ENCODE measurements around the gene TGM5.
A peak's percentile ranks its signal among the peaks of the same experiment; 100 is the strongest.

TGM5 gene

DNA sequence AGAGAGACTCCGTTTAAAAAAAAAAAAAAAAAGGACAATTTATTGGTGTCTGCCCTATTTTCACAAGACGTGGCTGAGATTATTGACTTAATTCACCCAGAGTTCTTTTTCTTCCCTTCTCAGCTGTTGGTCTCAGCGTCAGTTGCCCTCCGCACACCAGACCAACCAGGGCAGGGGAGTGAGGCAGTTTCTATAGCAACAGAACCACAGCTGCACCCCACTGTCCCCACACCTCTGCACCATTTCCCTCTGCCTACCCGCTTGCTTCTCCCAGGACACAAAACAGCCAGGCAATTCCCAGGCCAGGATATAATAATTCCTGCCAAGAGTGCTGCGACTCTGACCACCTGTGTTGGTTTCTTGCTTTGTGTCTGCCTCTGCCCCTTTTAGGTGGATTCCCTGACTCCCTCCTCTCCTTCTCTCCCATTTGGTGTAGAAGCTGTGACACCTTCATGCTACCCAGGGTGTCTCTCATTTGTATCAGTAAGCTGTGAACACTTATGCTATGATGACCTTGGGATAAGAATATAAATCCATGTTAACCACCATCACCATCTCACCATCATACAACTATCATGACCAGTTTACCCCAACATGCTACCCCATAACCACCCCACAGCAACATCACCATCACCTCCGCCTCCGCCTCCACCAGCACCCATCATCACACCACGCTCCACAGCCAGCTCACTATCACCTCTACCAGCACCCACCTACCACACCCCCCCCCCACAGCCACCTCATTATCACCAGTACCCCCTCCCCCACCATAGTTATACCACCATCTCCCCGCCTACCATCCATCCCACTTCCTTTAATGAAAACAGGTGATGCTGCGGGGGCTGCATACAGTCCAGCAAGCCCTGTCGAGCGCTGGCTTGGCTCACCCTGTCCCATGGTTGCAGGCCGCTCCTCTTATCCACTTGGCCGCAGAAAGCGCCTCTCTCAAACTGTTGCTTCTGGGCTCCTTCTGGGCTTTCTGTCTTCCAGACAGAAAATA is 46.5 kb downstream of the TGM5 start:
- DNase-seq (ENCODE audit: low read depth in 2 of 3, low spot score in 2 of 3): no peak

DNA sequence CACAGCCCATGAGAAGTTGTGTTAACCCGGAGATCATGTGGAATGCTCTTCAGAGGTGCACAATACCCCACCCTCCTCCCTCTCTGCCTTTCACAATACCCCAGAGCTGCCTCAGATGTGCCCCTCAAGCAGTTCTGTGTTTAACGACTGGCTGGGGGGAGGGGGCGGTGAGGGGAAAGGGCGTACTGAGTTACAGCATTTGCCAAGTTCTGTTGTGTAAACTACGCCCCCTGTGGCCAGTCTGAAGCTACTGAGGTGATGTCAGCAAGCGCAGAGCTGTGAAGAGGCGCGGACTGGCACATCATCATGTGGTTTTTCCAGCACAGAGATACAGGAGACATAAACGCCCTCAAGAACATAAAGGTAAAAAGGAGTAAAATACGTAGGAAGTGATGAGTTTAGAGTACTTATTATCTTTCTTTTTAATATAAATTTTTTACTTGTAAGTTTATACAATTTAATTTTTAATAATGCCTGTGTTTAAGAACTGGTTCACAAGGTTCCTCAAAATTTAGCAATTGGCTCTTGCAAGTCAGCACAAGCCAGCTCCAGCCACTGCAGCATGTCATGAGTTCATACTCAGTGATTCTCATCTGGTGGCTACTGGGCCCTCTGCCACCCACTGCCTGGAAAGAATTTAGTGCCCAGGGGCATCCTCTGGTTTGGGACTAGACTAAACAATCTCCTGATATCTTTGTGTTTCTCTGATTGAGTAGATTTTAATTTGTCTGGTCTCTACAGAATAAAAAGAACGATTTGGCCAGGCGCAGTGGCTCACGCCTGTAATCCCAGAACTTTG is 47.6 kb downstream of the TGM5 start:
- DNase-seq (ENCODE audit: low read depth in 2 of 3, low spot score in 2 of 3): no peak

DNA sequence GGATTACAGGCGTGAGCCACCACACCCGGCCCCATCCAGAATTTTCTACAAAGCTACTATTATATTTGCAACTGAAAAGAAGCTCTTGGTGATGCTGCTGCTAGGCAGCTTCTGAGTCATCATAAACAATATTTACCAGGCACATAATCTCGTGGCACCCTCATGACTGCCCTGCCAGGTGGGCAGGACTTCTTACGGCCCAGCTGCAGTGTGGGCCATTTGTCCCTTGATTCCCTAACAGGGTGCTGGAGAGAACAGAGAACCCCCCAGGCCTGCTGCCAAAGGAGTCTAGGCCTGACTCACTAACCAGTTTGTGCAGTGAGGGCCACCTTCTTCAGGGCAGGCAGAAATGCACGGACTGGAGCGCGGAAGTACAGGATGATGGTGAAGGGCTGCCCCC is 50.8 kb downstream of the TGM5 start:
- DNase-seq (ENCODE audit: low read depth in 2 of 3, low spot score in 2 of 3): no peak

DNA sequence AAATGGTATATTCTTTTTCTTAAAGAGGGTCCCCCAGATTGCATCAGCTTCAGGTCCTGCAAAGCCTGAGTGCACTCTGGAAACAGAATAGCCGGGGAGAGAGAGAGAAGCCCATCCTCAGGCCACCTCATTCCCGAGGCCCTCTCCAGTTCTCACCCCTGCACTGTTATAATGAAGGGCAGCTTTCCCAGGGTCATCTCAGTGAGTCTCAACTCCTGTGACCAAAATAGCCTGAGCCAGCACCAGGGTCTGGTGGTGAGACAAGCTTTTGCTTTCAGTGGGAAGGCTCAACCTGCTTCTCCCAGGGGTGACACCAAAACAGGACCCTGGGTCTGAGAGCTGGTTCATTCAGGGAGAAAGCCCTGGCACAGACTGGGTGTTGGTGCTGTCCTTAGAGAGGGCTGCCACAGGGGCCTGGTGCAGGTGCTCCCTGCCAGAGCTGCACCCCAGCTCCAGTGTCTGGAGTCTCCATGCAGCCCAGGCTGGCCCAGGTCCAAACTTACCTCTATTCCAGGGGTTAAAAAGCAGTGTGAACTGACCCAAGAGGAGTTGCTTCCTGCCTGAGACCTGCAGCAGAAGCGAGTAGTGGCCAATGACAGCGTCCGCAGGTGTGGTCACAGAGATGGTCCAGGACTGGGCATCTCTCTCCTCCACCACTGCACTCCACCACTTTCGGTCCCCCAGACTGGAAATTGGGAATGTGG is 52.0 kb downstream of the TGM5 start:
- DNase-seq (ENCODE audit: low read depth in 2 of 3, low spot score in 2 of 3): no peak

DNA sequence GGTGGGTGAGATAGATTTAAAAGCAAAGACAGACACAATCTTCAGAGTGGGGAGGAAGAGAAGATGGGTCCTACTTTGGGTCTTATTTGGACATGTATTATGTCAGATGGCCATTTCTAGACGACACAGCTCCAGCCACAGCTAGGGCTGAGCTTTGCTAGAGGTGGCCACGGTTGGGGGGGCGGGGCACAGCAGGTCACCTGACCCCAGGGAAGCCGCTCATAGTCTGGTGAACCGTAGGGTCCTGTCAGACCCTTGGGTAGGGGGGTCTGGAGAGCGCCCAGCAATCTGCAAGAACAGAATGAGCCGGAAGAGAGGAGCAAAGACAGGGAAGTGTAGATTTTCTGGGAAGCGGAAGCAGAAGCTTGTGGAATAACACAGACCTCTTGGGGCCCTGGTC is 52.6 kb downstream of the TGM5 start:
- no peak for DNase-seq (ENCODE audit: low read depth in 2 of 3, low spot score in 2 of 3)

DNA sequence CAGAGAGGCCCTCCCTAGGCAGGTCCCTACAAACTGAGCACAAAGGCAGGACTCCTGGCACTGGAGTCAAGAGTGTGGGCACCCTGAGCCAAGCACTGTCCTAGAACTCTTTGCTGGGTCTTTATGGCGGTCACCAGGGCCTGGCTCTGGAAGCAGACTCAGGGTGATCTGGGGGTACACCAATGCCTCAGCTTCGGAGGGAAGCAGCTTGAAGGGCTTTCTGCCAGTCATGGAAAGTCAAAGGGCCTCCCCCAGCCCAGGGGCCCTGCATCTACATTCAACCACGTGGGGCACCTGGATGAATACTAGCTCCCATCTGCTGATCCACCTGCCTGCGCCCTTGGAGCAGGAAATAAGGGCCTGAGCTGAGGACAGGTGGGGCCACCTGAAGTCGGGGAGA is 53.3 kb downstream of the TGM5 start:
- DNase-seq (ENCODE audit: low read depth in 2 of 3, low spot score in 2 of 3): no peak

DNA sequence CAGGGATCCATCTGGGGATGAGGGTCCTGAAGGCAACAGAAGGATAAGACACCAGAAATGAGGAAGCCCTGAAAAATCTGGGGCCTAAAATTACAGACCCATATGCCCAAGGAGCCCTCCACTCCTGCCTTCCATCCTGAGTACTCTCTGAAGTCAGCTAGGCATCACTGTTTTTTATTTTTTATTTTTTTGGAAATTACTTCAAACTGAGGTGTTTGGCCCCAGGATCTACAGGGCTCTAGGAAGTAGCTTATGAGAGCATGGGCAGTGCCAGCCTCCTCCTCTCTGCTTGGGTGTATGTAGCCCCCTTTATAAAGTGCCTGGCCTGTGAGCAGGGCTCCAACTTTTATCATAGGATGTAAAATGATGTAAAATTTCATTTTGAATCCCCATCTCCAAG is 53.8 kb downstream of the TGM5 start:
- DNase-seq (ENCODE audit: low read depth in 2 of 3, low spot score in 2 of 3): no peak

DNA sequence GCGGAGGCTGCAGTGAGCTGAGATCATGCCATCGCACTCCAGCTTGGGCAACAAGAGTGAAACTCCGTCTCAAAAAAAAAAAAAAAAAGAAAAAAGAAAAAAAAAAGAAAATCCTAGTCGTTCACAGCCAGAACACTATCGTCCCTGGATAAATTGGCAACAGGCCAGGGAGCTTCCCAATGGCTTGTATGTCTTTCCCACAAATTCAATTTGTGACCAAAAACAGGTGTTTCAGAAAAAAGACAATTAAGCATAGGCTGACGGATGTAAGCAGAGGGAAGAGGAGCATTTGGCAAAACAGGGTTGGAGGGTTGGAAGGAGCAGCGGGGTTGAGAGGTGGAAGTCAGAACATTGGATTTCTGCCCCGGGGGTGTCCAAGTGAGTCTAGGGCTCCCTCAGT is 54.4 kb downstream of the TGM5 start:
- DNase-seq (ENCODE audit: low read depth in 2 of 3, low spot score in 2 of 3): no peak

DNA sequence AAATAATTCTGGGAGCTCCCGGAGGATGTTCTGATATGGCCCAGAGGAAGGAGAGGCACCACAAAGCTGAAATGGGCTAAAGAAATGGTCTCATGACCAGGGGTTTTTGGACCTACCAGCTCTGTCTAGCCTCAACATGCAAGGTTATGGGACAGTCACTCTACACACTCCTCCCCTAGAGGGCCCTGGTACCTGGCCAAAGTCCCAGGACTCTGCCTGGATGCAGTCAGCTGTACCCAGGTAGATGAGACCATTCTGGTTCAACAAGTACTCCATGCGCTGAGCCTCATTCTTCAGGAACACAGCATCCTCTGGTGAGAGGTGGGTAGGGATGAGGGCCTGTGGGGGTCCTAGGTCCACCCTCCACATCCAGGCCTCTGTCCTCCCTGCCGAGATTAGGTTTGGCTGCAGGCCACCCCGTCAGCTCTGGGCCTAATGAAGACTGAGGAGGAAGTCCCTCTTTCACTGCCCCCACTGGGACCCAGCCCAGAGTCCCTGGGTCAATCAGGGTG is 55.4 kb downstream of the TGM5 start:
- no peak for DNase-seq (ENCODE audit: low read depth in 2 of 3, low spot score in 2 of 3)

DNA sequence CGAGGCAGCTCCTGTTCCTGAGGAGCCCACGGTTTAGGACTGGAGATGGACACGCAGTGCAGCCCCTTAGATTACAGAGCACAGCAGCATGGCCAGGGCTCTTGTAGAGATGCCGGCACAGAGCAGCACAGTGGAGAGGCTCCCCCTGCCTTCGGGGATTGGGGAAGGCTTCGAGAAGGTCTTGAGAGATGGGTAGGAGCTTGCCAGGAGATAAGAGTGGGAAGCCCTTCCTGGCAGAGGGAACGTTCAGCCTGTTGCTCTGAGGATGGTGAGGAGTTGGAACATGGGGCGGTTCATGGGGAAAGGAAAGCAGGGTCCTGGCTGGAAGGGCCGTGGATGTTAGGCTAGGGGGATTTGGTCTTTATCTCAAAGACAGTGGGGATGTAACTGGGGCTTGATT is 55.9 kb downstream of the TGM5 start:
- DNase-seq (ENCODE audit: low read depth in 2 of 3, low spot score in 2 of 3): no peak

DNA sequence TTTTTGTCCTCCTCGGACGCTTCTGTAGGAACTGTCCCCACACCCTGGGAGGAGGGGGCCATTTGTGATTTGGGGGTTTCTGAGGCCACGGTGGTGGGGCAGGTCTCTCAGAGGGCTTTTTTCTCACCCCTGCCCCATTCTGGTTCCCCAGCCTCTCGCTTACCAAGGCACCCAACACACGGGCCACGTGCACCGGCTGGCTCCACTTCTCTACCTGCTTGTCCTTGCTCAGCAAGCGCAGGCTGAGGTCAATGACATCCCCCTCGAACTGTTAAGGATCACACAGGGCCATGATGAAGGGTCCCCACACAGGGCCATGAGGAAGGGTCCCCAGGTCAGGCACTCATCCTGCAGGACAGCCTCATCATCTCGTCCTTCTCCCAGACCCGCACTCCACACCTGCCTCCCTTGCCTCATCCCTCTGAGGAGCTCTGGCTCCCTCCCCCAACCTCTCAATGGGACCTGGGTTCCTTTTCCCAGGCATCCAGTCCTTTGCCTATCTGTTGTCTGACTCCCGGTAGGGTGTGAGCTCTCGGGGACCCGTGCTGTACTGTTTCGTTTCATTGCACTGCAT is 56.5 kb downstream of the TGM5 start:
- DNase-seq (ENCODE audit: low read depth in 2 of 3, low spot score in 2 of 3): no peak

DNA sequence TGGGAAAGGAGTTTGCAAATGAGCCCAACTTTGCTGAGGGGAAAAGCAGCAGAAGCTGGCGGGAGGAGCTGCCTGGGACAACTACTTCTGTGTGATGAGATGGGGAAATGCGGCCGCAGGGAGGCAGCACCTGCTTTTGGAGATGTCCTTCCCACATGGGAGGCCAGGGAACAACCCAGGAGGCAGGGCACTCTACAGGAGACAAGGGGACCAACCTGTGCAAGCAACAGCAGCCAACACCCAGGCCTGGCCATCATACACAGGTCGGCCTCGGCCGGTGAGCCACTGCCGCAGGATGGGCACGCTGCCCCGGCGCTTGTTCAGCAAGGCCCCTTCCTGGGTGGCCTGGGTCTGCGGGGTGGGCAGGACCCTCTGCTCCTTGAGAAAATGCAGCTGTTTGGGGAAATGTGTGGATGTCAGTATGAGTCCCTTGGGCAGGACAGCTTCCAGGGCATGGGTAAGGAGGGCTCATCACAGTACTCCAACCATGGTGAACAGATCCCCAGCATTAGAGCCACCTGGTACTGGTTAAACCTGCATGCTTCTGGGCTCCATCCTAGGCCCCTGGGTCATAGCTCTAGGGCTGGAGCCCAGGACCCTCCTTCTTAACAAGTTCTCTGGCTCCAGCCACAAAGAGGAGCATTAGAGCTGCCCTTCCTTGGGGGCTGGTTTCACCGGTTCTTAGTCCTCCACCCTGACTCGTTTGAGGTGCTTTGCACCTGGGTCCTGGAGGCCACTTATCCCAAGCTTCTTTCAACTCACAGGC is 57.5 kb downstream of the TGM5 start:
- no peak for DNase-seq (ENCODE audit: low read depth in 2 of 3, low spot score in 2 of 3)

DNA sequence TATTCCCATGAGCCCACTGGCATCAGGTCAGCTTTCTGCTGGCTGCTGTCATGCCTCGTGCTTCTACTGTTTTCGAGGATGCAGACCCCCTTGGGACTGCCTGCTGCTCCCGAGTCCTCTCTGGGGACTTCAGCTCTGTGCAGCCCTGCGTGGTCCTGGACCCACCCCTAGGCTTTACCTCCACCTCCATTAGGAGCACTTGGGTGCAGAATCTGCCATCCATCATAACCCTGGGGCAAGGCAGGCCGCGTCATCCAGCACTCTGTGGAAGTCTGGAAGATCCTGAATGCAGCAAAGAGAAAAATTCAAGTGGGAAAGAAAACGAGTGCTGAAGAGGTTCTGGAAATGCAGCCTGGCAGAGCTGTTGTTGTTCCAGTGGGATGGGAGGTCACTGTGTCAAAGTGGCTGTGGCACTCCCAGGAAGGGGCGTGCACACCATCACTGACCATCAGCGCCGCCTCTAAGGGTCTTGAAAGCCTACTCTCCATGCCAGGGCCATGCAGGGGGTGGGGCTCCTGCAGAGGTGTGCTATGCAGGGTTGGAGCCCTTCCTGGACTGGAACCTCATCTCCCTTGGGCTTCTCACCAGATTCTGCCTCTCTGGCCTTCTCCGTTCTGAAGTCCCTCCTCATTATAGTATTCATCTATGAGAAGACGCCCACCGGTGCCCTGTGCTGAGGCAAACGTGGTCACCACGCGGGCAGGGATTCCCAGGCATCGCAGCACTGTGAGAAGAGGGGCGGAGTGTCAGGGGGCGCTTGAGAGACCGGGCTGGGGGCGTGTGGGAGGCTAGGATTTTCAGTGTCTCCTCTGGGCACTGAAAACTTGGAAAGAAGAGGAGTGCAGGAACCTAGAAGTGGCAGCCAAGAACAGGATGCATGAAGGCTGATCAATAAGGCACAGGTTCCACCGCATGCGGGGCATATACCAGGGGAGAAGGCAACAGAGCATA is 58.4 kb downstream of the TGM5 start:
- no peak for DNase-seq (ENCODE audit: low read depth in 2 of 3, low spot score in 2 of 3)

DNA sequence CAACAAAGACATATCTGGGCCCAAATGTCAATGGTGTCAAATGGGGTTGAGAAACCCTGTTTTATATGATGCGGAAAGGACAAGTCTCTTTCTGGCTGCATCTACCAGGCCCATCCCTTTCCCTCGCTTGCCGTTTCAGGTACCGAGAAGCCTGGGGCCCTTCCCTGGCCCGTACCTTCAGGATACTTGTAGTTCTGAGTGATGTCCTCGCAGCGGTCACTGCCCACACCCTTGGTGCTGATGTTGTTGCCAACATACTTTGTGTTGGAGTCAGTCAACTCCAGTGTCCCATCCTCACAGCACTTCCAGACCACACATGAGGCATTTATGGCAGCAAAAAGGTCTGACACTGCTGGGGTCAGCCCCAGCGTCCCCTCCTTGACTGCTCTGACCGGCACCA is 59.7 kb downstream of the TGM5 start:
- no peak for DNase-seq (ENCODE audit: low read depth in 2 of 3, low spot score in 2 of 3)

DNA sequence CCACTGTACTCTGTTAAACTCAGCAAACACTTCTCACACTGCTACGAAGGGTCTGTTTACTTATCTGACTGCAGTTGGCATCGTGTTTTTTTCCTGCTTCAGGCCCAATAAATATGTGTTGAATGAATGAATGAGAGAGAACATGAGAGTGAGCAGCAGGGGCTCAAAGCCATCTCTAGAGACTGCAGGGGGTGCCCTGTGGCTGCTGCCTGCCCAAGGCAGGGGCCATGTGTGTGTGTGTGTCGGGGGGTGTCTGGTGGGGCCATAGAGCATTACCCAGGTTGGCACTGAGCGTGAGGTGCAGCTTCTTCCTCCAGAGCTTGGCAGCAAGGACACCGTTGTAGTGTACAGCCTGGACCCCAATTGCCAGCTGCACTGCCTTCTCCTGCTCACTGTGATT is 60.7 kb downstream of the TGM5 start:
- DNase-seq (ENCODE audit: low read depth in 2 of 3, low spot score in 2 of 3): no peak

DNA sequence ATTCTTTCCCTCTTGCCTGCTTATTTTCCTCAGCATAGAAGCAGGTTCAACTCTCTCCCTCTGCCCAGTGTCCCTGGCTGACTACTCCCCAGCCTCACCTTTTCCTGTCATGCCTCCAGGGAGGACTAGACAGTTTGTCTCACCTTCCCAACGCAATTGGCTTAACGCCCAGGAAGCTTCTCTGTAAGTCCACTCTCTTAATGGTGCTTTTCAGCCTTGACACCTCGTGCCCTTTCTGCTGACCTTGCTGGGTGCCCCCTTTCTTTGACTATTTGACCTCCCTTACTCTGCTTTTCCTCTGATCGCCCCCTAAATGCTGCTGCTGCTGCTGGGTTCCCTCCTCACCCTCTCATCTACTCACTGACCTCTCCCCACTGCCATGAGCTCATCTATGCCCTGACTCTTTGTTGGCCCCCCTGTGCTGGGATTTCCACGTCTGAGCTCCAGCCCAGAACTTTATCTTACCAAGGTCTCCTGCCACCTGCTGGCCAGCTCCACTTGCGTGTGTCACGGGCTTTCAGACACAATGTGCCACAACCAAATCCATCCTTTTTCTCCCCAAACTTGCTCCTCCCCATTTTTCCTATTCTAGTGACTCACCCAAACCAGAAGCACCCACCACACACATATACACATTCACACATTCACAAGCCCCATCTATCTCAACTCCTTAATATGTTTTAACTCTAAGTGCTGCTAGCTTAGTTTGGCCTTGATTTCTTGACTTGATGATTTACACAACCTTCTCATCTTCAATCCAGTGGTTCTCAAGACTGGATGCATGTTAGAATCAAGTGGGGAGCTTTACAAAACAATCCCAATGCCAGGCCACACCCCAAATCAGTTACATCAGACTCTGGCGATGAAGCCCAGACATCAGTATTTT is 62.5 kb downstream of the TGM5 start:
- DNase-seq (ENCODE audit: low read depth in 2 of 3, low spot score in 2 of 3): peak in 1 of 3 experiments; percentile 21

DNA sequence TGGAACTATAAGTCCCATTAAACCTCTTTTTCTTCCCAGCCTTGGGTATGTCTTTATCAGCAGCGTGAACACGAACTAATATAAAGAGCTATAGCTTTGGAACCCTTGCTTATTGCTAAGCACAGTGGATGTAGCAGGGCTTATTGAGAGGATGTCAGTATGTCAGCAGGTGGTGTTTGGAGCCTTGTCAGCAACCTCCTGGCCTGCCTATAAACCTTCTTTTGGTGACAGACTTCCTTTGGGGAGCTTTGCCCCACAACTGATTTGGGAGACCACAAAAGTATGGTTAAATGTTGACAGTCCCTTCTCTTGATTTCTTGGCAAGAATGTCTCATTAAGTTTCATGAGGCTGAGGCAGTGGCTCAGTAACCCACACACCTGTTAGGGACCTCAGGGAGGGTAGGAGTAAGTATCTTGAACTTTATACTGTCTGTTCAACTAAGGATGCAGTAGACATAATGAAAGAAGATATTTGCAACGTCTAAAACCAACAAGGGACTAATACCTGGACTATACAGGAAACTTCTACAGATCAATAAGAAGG is 66.7 kb downstream of the TGM5 start:
- no peak for DNase-seq (ENCODE audit: low read depth in 2 of 3, low spot score in 2 of 3)

DNA sequence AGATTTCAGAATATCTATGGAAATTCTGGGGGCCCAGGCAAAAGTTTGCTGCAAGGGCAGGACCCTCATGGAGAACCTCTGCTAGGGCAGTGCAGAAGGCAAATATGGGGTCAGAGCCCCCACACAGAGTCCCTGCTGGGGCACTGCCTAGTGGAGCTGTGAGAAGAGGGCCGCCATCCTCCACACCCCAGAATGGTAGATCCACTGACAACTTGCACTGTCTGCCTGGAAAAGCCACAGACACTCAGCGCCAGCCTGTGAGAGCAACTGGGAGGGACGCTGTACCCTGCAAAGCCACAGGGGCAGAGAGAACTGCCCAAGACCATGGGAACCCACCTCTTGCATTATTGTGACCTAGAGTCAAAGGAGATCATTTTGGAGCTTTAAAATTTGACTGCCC is 67.7 kb downstream of the TGM5 start:
- no peak for DNase-seq (ENCODE audit: low read depth in 2 of 3, low spot score in 2 of 3)

All from activated CD8-positive, alpha-beta memory T cell treated with anti-CD3 and anti-CD28 coated beads for 48 hours (primary cell).